Gastrocnemius medialis (tissue), 4 donors: ENCODE measurements around the gene COA8. TPM values are rescaled to one million over a fixed set of nuclear protein-coding genes. Genes with fewer than 3 reads are reported as not detected.
A peak's percentile ranks its signal among the peaks of the same experiment; 100 is the strongest.

ENCODE experiments used
- ATAC-seq, 2 donors: fragments of 150-250 bp; one replicate each; pipeline ENCODE4 v1.9.1; 2016
- DNase-seq, 2 donors: peaks; one replicate each; pipeline ENCODE4 v3.0.0-alpha.2; 2019
- H3K27ac ChIP-seq, 4 donors: fragments of 200-600 bp; sonication (generic); 1 replicate in 1 of 4; 2 replicates in 3 of 4; pipeline ENCODE4 v1.5.1; 2016 to 2018; ENCODE audit warnings: mild to moderate bottlenecking in 2 of 4, moderate library complexity in 1 of 4
- H3K27me3 ChIP-seq, 3 donors: fragments of 200-600 bp; sonication (generic) in 2 of 3; 1 replicate in 1 of 3; 2 replicates in 2 of 3; pipeline versions ENCODE4 v1.5.1 to v1.6.0; 2016 to 2019; ENCODE audit warnings: mild to moderate bottlenecking in 1 of 3, moderate library complexity in 1 of 3
- H3K36me3 ChIP-seq, 2 donors: fragments of 200-600 bp; sonication (generic) in 1 of 2; one replicate each; pipeline ENCODE4 v1.5.1; 2017 to 2018
- H3K4me1 ChIP-seq, 2 donors: fragments of 200-600 bp; sonication (generic) in 1 of 2; one replicate each; pipeline ENCODE4 v1.5.1; 2016 to 2017; ENCODE audit warnings: mild to moderate bottlenecking in 2 of 2
- H3K4me3 ChIP-seq, 4 donors: fragments of 200-600 bp; sonication (generic) in 3 of 4; 1 replicate in 1 of 4; 2 replicates in 3 of 4; pipeline ENCODE4 v1.5.1; 2016 to 2019; ENCODE audit warnings: mild to moderate bottlenecking in 2 of 4
- H3K9me3 ChIP-seq, 3 donors: fragments of 200-600 bp; sonication (generic) in 2 of 3; 1 replicate in 1 of 3; 2 replicates in 2 of 3; pipeline ENCODE4 v1.5.1; 2016 to 2019
- CTCF ChIP-seq, 5 experiments: fragments of 450-650 bp in 3 of 5; fragments of 200-600 bp in 2 of 5; sonication (generic) in 2 of 5; IDR thresholded peaks in 4 of 5; conservative IDR thresholded peaks in 1 of 5; 1 replicate in 4 of 5; 2 replicates in 1 of 5; pipeline ENCODE4 v1.5.1; 2016 to 2019; ENCODE audit warnings: antibody characterized with exemption in 5 of 5, mild to moderate bottlenecking in 3 of 5, moderate library complexity in 3 of 5
- POLR2A ChIP-seq, 2 donors: fragments of 450-650 bp; IDR thresholded peaks; one replicate each; pipeline ENCODE4 v1.6.1; 2017; ENCODE audit warnings: antibody characterized with exemption in 2 of 2, mild to moderate bottlenecking in 2 of 2, moderate library complexity in 2 of 2
- in situ Hi-C, 4 donors: fragments of 200-750 bp; cut with MboI; loops; one replicate each; pipeline versions ENCODE4 v1.15.0 to v1.8.0; 2017; ENCODE audit warnings: low sequenced_read_pairs in 4 of 4
- intact Hi-C: fragments of 100-400 bp; cut with DNase I; formaldehyde crosslinking; loops from one replicate; pipeline ENCODE4 v1.15.1; 2023; ENCODE audit warnings: low total_unique reads
- total RNA-seq, 4 donors: library from RNA; depleted of rRNA; stranded (reverse); fragments of >200 nt; gene quantifications; one replicate each; pipeline versions ENCODE4 v1.1.0 to v1.2.3, GENCODE V29; 2016

COA8 gene
- total RNA-seq, 4 donors from 2014 or later: 56.7 to 111 (median 71.7) TPM

GRCh38 chr14:103550451-103551337 lies 12.1 kb upstream of the COA8 start:
- intact Hi-C loops: loop anchor here (5.0 to 10.0 kb wide), 2 partner anchors 163 to 1174 kb away; partner anchors contain the start of genes ADSS1 and MARK3
- Histone ChIP-seq H3K4me1 (peaks cover 32 to 67% of the 10 kb centered on the region in 2 donors), H3K36me3 (no peaks in the 10 kb centered on the region), H3K27me3 (no peaks in the 10 kb centered on the region), H3K9me3 (no peaks in the 10 kb centered on the region), H3K4me3 (peak overlapping the region in 1 of 4 donors; percentile 40), H3K27ac (peak overlapping the region; percentile 74 to 97 (median 86))
- ATAC-seq: no peak
- in situ Hi-C loops: loop anchor here in 1 of 4 donors (25.0 kb wide), 1 partner anchor 362 kb away; a partner anchor contains a TSS
- no peak for DNase-seq
- TF ChIP-seq CTCF (IDR thresholded peaks at IDR 0.05 in 4 of 5, conservative IDR thresholded peaks at IDR 0.05 in 1 of 5): no peak
- TF ChIP-seq POLR2A (IDR thresholded peaks at IDR 0.05): no peak

- peaks cover 38 to 73% of the 10 kb centered on the region in 2 donors for H3K4me1 ChIP-seq
Measured at GRCh38 chr14:103551338-103551762, 11.4 kb upstream of the COA8 start.

GRCh38 chr14:103552011-103552845 lies 10.5 kb upstream of the COA8 start:
- H3K27me3 ChIP-seq: no peaks in the 10 kb centered on the region
- H3K4me1 ChIP-seq: peaks cover 46 to 74% of the 10 kb centered on the region in 2 donors
- DNase-seq (peak; percentile 55 to 83), ATAC-seq (peak; percentile 65 to 72)
- H3K27ac ChIP-seq: peak overlapping the region; percentile 74 to 97 (median 86)
- no peaks in the 10 kb centered on the region for H3K36me3 ChIP-seq
- intact Hi-C loops (loop anchor here (5.0 to 10.0 kb wide), 2 partner anchors 165 to 1173 kb away; partner anchors contain the start of genes ADSS1 and MARK3), in situ Hi-C loops (loop anchor here in 1 of 4 donors (25.0 kb wide), 1 partner anchor 360 kb away; a partner anchor contains a TSS)
- no peak for TF ChIP-seq CTCF (IDR thresholded peaks at IDR 0.05 in 4 of 5, conservative IDR thresholded peaks at IDR 0.05 in 1 of 5)
- no peak for TF ChIP-seq POLR2A (IDR thresholded peaks at IDR 0.05)
- peak overlapping the region in 1 of 4 donors; percentile 40 for H3K4me3 ChIP-seq
- H3K9me3 ChIP-seq: no peaks in the 10 kb centered on the region

More at GRCh38 chr14:103551338-103551762, 11.4 kb upstream of the COA8 start:
- DNase-seq: peak in 1 of 2 donors; percentile 90
- Histone ChIP-seq H3K4me3 (peak overlapping the region in 1 of 4 donors; percentile 40), H3K27me3 (no peaks in the 10 kb centered on the region), H3K27ac (peak overlapping the region; percentile 74 to 97 (median 86)), H3K36me3 (no peaks in the 10 kb centered on the region), H3K9me3 (no peaks in the 10 kb centered on the region)
- TF ChIP-seq CTCF (IDR thresholded peaks at IDR 0.05 in 4 of 5, conservative IDR thresholded peaks at IDR 0.05 in 1 of 5): no peak
- TF ChIP-seq POLR2A (IDR thresholded peaks at IDR 0.05): peak; percentile 17 to 62
- in situ Hi-C loops (loop anchor here in 1 of 4 donors (25.0 kb wide), 1 partner anchor 361 kb away; a partner anchor contains a TSS), intact Hi-C loops (loop anchor here (5.0 to 10.0 kb wide), 2 partner anchors 164 to 1173 kb away; partner anchors contain the start of genes ADSS1 and MARK3)
- ATAC-seq: peak; percentile 17 to 63

GRCh38 chr14:103552846-103553210 lies 9.9 kb upstream of the COA8 start:
- DNase-seq: no peak
- no peaks in the 10 kb centered on the region for H3K9me3 ChIP-seq
- ATAC-seq: no peak
- in situ Hi-C loops (loop anchor here in 1 of 4 donors (25.0 kb wide), 1 partner anchor 359 kb away; a partner anchor contains a TSS), intact Hi-C loops (loop anchor here (5.0 to 10.0 kb wide), 2 partner anchors 166 to 1172 kb away; partner anchors contain the start of genes ADSS1 and MARK3)
- H3K27ac ChIP-seq: peak overlapping the region; percentile 74 to 97 (median 86)
- TF ChIP-seq POLR2A (IDR thresholded peaks at IDR 0.05) (no peak), CTCF (IDR thresholded peaks at IDR 0.05 in 4 of 5, conservative IDR thresholded peaks at IDR 0.05 in 1 of 5) (no peak)
- no peaks in the 10 kb centered on the region for H3K36me3 ChIP-seq
- peaks cover 52 to 80% of the 10 kb centered on the region in 2 donors for H3K4me1 ChIP-seq
- no peaks in the 10 kb centered on the region for H3K27me3 ChIP-seq
- no peak overlapping the region for H3K4me3 ChIP-seq
